Prostate gland (tissue), 2 donors: Measurements from ENCODE around the gene OR8B12.

Experiments
- CTCF ChIP-seq, 4 experiments: fragments of 200-600 bp in 2 of 4; fragments of 450-650 bp in 2 of 4; sonication (generic) in 2 of 4; IDR thresholded peaks; 1 replicate in 3 of 4; 2 replicates in 1 of 4; pipeline ENCODE4 v1.5.1; 2016 to 2019; ENCODE audit warnings: antibody characterized with exemption in 4 of 4, mild to moderate bottlenecking in 2 of 4, moderate library complexity in 2 of 4
- POLR2A ChIP-seq: fragments of 450-650 bp; IDR thresholded peaks from one replicate; pipeline ENCODE4 v1.6.1; 2016; ENCODE audit warnings: antibody characterized with exemption, mild to moderate bottlenecking
- POLR2AphosphoS5 ChIP-seq: sonication (generic); formaldehyde crosslinking; IDR thresholded peaks from one replicate; pipeline ENCODE4 v1.6.1; 2017; ENCODE audit warnings: antibody characterized with exemption

- TF ChIP-seq CTCF (IDR thresholded peaks at IDR 0.05) (no peak), POLR2A (no peak), POLR2AphosphoS5 (no peak)
These were observed 7.8 kb downstream of the OR8B12 start for GRCh38 chr11:124535552-124536232.
